ENCODE data around the gene MFAP1. TPM values are rescaled to one million over a fixed set of nuclear protein-coding genes. Genes with fewer than 3 reads are reported as not detected.

MFAP1 gene
- total and polyA plus RNA-seq, 2 experiments from 2014 or later: 24.5 to 34.9 TPM

GRCh38 chr15:43793647-43794046 is 30.8 kb downstream of the MFAP1 start:
- Histone ChIP-seq H3K27ac (ENCODE audit: low read depth) (no peak overlapping the region), H3K9me2 (ENCODE audit: insufficient read depth) (no peaks in the 10 kb centered on the region), H4K20me1 (replicated peaks; ENCODE audit: insufficient read depth) (peaks cover 19% of the 10 kb centered on the region; the same call in 1 of the 2 replicates), H3F3A (replicated peaks; ENCODE audit: low read depth) (peaks cover 23% of the 10 kb centered on the region), H3K4me1 (ENCODE audit: insufficient read depth) (peaks cover 23% of the 10 kb centered on the region), H3K36me3 (ENCODE audit: insufficient read depth) (peaks cover 21% of the 10 kb centered on the region), H3K27me3 (ENCODE audit: insufficient read depth) (no peaks in the 10 kb centered on the region), H3K4me3 (peak overlapping the region; percentile 100), H3K79me2 (replicated peaks; ENCODE audit: insufficient read depth) (peaks cover 19% of the 10 kb centered on the region), H3K4me2 (peak overlapping the region; percentile 95), H2AFZ (no peak overlapping the region)
- ATAC-seq (no peak), DNase-seq (ENCODE audit: low spot score) (no peak)
- H3K4me3 Mint-ChIP-seq: peak overlapping the region; percentile 98
- H3K27me3 Mint-ChIP-seq (ENCODE audit: insufficient read depth, low read depth, poor library complexity): peaks cover 28% of the 10 kb centered on the region
- peaks cover 57% of the 10 kb centered on the region for H3K36me3 Mint-ChIP-seq (ENCODE audit: low read depth)
- H3K27ac Mint-ChIP-seq: peak overlapping the region; percentile 99
- H3K9me3 Mint-ChIP-seq: no peaks in the 10 kb centered on the region
- peaks cover 40% of the 10 kb centered on the region for H3K4me1 Mint-ChIP-seq
- TF ChIP-seq ZNF331 (CRISPR knock-in tag; IDR thresholded peaks at IDR 0.05; ENCODE audit: low read depth) (no peak), CREB1 (CRISPR knock-in tag; IDR thresholded peaks at IDR 0.05; ENCODE audit: low read depth) (no peak), EZH2 (IDR thresholded peaks at IDR 0.05; ENCODE audit: low read depth, unreplicated experiment) (no peak), ZNF114 (CRISPR knock-in tag; IDR thresholded peaks at IDR 0.05) (no peak), ZNF462 (CRISPR knock-in tag; IDR thresholded peaks at IDR 0.05) (no peak), ETS1 (IDR thresholded peaks at IDR 0.05) (no peak), STAT1 (IDR thresholded peaks at IDR 0.05; ENCODE audit: unreplicated experiment) (no peak), EZH2phosphoT487 (IDR thresholded peaks at IDR 0.05; ENCODE audit: unreplicated experiment) (no peak), JUNB (IDR thresholded peaks at IDR 0.05; ENCODE audit: unreplicated experiment) (no peak), POLR2AphosphoS5 (IDR thresholded peaks at IDR 0.05; ENCODE audit: low read depth) (no peak), NANOG (IDR thresholded peaks at IDR 0.05; ENCODE audit: borderline replicate concordance) (no peak), REST (IDR thresholded peaks at IDR 0.05; ENCODE audit: unreplicated experiment) (no peak), CTCF (conservative IDR thresholded peaks at IDR 0.05; ENCODE audit: low read depth in 2 of 2) (no peak)
